K562 treated with DMSO at 1 percent for 24 hours (cell line): ENCODE data around the gene BLCAP. TPM values are rescaled to one million over a fixed set of nuclear protein-coding genes. Genes with fewer than 3 reads are reported as not detected.

Source experiments
- total RNA-seq: library from RNA; unstranded; fragments of 300-600 nt; gene quantifications from 2 replicates; pipeline ENCODE4 v1.2.3, GENCODE V29; 2022; ENCODE audit warnings: low read depth; ENCODE audit not compliant: insufficient read depth

BLCAP gene, protein sequence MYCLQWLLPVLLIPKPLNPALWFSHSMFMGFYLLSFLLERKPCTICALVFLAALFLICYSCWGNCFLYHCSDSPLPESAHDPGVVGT
- 42.2 and 47.3 TPM in 2 replicates for total RNA-seq

DNA sequence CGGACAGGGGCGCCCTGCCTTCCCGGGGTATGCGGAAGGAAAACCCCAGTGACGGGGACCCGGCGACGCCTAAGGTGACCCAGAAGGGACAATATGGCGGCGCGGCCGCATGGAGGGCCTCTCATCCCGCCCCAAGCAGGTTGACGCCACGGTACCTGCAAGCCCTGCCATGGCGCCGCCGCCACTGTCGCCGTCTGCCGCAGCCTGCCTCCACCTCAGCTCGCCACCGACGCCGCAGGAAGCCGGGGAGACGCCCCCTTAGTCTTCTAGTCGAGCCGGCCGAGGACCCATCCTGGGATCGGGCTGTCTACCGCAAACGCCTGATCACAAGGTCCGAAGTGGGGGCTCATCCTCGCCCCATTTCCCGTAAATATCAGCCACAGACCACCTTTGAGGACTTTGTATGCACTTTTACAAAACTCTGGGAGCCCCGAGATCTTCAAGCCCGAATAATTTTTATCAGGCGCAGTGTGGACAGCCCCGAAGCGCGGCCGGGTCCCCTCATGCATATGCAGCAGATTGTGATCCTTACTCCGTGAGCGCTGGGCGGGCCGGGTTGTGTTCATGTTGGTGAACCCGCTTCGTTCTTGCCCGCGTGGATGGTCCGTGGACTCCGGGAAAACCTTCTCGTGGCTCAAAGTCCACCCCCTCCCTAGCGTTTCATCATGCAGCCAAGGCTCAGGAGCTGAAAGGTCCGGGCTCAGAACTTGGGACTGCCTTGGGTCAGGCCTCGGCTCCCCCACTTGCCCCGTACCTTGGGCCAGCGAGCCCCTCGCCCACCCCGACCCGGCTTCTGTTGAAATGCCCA lies at the start of gene BLCAP:
Gene BLCAP, minus strand, starts transcription at position 239 of the 808 bp plus-strand sequence. CDS start 8,702 bp downstream, outside the sequence.

DNA sequence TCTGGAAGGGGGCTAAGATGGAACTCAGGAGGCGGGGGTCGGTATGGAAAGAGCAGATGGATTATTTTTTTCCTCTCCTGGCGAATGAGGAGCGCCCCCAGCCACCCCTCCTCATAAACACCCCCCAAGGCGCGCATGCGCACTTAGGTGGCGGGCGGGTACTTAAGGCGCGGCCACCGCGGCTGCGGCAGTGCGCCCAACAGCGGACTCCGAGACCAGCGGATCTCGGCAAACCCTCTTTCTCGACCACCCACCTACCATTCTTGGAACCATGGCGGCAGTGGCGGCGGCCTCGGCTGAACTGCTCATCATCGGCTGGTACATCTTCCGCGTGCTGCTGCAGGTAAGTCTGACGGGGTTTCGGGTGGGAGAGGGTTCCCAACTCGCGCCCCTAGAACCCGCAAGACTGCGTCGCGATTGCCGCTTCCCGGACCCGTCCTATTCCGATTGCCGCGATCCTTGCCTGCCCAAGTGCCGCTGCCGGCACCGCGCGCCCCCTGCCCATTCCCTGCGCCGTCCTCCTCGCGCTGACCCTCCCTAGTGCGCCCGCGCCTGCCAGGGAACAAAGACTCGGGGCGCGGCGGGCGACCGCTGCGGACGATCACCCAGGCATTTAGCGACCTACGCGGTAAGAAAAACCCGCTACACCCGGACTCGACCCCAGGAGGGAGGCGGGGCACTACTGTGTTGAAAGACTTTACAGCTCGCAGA lies 6.5 kb downstream of the BLCAP start, which contains the start of gene NNAT:
Gene NNAT, plus strand, starts transcription at position 190 of the 711 bp plus-strand sequence. Its CDS starts 82 bp downstream, at position 272.

Other genes with a start within 250 kb of the BLCAP start
- gene MANBAL, start 238.2 kb downstream of the BLCAP start, total RNA-seq, result 21.7 and 22.1 TPM in 2 replicates
- 6.8 and 7.3 TPM in 2 replicates for gene SRC, start 181.7 kb downstream of the BLCAP start, total RNA-seq
- gene NNAT, start 6.6 kb downstream of the BLCAP start, total RNA-seq, result 1.7 TPM in 1 of 2 replicates, not detected in the other
- gene CTNNBL1, start 166.2 kb upstream of the BLCAP start, total RNA-seq, result 59.4 and 62.5 TPM in 2 replicates